ENCODE measurements around the gene CDC40. TPM values are rescaled to one million over a fixed set of nuclear protein-coding genes. Genes with fewer than 3 reads are reported as not detected.

CDC40 gene
- total and polyA plus RNA-seq, 8 donors, result 3.8 to 13.6 (median 9.7) TPM

DNA sequence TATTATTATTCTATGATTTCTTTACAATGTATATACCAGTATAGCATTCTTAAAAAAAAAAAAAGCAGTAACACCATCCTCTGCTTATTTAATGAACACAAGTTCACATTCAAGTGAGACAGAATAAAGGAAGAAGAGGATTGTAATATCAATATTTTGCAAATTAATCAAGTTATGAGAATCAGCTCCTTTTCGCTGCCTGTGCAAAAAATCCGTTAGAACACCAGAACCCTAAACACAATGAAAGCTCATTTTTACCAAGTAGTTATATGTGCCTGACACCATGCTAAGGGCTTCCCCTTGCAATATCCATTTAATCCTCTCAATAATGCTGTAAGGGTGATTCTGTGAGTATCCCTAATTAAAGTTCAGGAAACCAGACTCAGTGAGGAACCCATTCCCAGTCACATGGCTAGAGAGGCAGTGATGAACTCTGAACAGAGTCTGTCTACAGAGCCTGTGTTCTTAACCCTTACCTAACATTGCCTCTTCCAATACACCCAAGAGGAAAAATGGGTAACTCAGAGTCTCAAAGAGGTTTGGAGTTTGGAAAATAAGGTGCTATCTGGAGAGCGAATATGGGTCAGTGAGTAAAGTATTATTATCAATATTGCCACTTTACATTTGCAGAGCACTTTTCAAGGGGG is 66.8 kb downstream of the CDC40 start:
- 92 to 94% methylated on average over 3 of the region's 3 CpGs for WGBS, 2 donors
- no peak for ATAC-seq
- no peaks in the 10 kb centered on the region for H3K36me3 ChIP-seq
- no peak for DNase-seq
- H3K4me3 ChIP-seq, result no peak overlapping the region
- no peak overlapping the region for H3K27ac ChIP-seq
- H3K4me1 ChIP-seq, result no peaks in the 10 kb centered on the region
- TF ChIP-seq CTCF (IDR thresholded peaks at IDR 0.05), result no peak
- intact Hi-C loops (cut with DNase I), result no loop called here
- FAIRE-seq, result no peak
- no peaks in the 10 kb centered on the region for H3K9me3 ChIP-seq
- H3K27me3 ChIP-seq, result no peaks in the 10 kb centered on the region

DNA sequence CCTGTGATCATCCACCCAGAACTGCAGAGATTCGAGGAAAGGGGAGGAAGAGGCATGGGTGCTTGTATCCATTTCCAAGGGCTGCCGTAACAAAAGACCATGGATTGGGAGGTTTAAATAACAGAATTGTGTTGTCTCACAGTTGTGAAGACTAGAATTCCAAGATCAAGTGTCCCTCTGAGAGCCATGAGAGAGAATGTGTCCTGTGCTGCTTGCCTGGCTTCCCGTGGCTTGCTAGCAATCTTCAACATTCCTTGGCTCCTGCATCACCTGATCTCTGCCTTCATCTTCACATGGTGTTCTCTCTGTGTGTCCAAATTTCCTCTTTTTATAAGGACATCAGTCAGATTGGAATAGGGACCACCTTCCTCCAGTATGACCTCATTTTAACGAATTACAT is 69.8 kb downstream of the CDC40 start:
- no peak for TF ChIP-seq CTCF (IDR thresholded peaks at IDR 0.05)
- FAIRE-seq (no peak), ATAC-seq (no peak), DNase-seq (no peak)
- no peaks in the 10 kb centered on the region for H3K36me3 ChIP-seq
- intact Hi-C loops (cut with DNase I), result no loop called here
- no peaks in the 10 kb centered on the region for H3K27me3 ChIP-seq
- H3K4me3 ChIP-seq, result no peak overlapping the region
- H3K27ac ChIP-seq, result no peak overlapping the region
- 77 to 83% methylated on average over 4 of the region's 4 CpGs for whole genome bisulfite sequencing, 2 donors
- H3K4me1 ChIP-seq, result no peaks in the 10 kb centered on the region
- no peaks in the 10 kb centered on the region for H3K9me3 ChIP-seq

GRCh38 chr6:110250838-110251237 is 70.6 kb downstream of the CDC40 start:
- Histone ChIP-seq H3K9me3 (no peaks in the 10 kb centered on the region), H3K36me3 (no peaks in the 10 kb centered on the region), H3K27ac (no peak overlapping the region), H3K27me3 (no peaks in the 10 kb centered on the region), H3K4me1 (no peaks in the 10 kb centered on the region), H3K4me3 (no peak overlapping the region)
- peak in 1 of 4 donors; percentile 50 for ATAC-seq
- 65 to 72% methylated on average over 5 of the region's 5 CpGs for WGBS, 2 donors
- DNase-seq, result no peak
- intact Hi-C loops (cut with DNase I), result no loop called here
- no peak for TF ChIP-seq CTCF (IDR thresholded peaks at IDR 0.05)
- FAIRE-seq, result no peak

GRCh38 chr6:110255211-110255750 is 75.1 kb downstream of the CDC40 start:
- H3K4me1 ChIP-seq, result no peaks in the 10 kb centered on the region
- TF ChIP-seq CTCF (IDR thresholded peaks at IDR 0.05), result no peak
- H3K36me3 ChIP-seq, result no peaks in the 10 kb centered on the region
- intact Hi-C loops (cut with DNase I), result no loop called here
- ATAC-seq, result peak in 2 of 4 donors; percentile 57 to 61
- DNase-seq, result peak in 1 of 6 donors; percentile 47
- H3K27ac ChIP-seq, result no peak overlapping the region
- H3K9me3 ChIP-seq, result no peaks in the 10 kb centered on the region
- no peak for FAIRE-seq
- no peak overlapping the region for H3K4me3 ChIP-seq
- no peaks in the 10 kb centered on the region for H3K27me3 ChIP-seq
- 30 to 33% methylated on average over 5 of the region's 5 CpGs for WGBS, 2 donors

DNA sequence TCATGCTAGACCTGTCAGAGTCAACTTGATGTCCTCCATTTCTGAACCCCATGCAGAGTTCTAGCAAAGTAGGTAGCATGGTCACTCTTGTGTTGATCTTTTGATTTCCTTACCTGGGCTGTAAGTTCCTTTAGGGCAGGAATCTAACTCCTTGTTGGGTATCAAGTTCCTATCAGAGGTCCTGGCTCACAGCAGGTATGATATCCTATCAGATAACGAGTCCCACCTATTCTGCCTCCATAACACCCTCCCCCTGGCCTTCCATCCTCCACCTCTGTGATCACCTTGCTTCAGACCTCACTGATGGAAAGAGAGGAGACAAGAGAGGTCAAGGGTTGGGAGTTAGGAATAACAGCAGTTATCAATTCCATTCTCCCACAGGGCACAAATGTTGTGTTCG is 76.1 kb downstream of the CDC40 start:
- 69 to 75% methylated on average over 2 of the region's 2 CpGs for WGBS, 2 donors
- no peaks in the 10 kb centered on the region for H3K9me3 ChIP-seq
- no peaks in the 10 kb centered on the region for H3K36me3 ChIP-seq
- no peaks in the 10 kb centered on the region for H3K27me3 ChIP-seq
- no peak for ATAC-seq
- no peak overlapping the region for H3K27ac ChIP-seq
- TF ChIP-seq CTCF (IDR thresholded peaks at IDR 0.05), result no peak
- no peak for FAIRE-seq
- no peaks in the 10 kb centered on the region for H3K4me1 ChIP-seq
- DNase-seq, result no peak
- no peak overlapping the region for H3K4me3 ChIP-seq
- intact Hi-C loops (cut with DNase I), result no loop called here

Measured in pancreas (tissue), 10 donors.